Fibroblast of mammary gland (primary cell): ENCODE measurements around the gene CEP55.
"Not testable (repeated sequence)": the region's sequence is repeated elsewhere in the genome, so short reads cannot be mapped to it uniquely, and the experiment has no call there.

Experiments
- DNase-seq: peaks from one replicate; pipeline ENCODE4 v3.0.0-alpha.2; 2010; ENCODE audit warnings: low read depth
- H3K4me3 ChIP-seq: 2 replicates; pipeline ENCODE4 v1.5.1; 2011; ENCODE audit warnings: low read depth, mild to moderate bottlenecking, low read length, moderate library complexity; ENCODE audit not compliant: control insufficient read depth
- TF ChIP-seq, protein P1 (sequence below): conservative IDR thresholded peaks from 2 replicates; pipeline ENCODE4 v1.5.1; 2011; ENCODE audit warnings: low read depth, low read length, inconsistent platforms; ENCODE audit not compliant: control insufficient read depth, insufficient read depth

CEP55 gene

DNA sequence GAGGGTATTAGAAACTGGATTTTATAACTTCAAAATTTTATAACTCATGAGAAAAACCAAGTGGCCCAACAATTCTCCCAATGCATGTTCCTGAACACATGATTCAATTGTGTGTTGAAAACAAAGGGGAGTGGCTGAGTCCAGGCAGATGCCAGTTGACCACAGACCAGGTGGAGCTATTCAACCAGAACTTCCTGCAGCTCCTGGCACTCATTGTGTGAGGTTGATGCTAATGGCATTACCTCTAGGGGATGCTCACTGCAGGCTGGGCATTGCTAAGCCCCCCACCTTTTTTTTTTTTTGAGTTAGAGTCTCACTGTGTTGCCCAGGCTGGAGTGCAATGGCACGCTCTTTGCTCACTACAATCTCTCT is 34.6 kb upstream of the CEP55 start:
- TF ChIP-seq, protein P1, sequence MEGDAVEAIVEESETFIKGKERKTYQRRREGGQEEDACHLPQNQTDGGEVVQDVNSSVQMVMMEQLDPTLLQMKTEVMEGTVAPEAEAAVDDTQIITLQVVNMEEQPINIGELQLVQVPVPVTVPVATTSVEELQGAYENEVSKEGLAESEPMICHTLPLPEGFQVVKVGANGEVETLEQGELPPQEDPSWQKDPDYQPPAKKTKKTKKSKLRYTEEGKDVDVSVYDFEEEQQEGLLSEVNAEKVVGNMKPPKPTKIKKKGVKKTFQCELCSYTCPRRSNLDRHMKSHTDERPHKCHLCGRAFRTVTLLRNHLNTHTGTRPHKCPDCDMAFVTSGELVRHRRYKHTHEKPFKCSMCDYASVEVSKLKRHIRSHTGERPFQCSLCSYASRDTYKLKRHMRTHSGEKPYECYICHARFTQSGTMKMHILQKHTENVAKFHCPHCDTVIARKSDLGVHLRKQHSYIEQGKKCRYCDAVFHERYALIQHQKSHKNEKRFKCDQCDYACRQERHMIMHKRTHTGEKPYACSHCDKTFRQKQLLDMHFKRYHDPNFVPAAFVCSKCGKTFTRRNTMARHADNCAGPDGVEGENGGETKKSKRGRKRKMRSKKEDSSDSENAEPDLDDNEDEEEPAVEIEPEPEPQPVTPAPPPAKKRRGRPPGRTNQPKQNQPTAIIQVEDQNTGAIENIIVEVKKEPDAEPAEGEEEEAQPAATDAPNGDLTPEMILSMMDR, result no peak
- H3K4me3 ChIP-seq, result no peak overlapping the region
- DNase-seq, result peak; percentile 77

DNA sequence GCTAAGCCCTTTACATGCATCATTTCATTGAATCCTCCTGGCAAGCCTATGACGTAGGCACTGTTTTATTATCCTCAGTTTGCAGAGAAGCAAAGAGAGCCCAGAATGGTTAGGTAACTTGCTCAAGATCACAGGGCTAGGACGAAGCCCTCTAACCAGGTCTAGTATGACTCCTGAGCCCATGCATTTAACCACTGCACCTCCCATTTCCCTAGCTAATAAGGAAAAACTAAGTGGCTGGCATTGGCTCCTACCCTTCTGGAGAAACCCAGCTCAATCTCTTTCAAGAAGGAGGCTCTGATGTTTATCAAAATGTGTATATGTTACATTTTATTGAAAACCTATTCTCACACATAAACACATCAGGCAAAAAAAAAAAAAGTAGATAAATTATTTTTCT is 34.0 kb upstream of the CEP55 start:
- TF ChIP-seq, protein P1, result no peak
- no peak for DNase-seq
- no peak overlapping the region for H3K4me3 ChIP-seq

DNA sequence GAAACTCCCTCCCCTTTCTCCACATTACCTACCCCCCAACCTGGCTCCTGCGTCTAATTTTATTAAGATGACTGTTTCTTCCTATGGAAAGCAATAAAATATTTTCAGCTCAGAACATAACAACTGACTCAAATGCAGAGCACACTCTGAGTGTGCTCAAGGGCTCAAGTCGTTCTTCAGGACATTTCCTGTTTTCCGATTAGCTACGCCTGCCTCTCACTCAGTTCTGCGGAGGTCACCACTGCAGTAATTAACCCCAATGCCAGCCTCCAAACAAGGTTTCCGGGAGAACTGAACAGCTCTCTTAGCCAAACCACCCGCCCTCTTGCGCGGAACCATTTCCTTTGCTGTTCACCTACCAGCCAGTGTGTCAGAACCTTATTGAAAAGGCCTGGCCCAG is 33.5 kb upstream of the CEP55 start:
- H3K4me3 ChIP-seq, result no peak overlapping the region
- peak; percentile 87 for DNase-seq

DNA sequence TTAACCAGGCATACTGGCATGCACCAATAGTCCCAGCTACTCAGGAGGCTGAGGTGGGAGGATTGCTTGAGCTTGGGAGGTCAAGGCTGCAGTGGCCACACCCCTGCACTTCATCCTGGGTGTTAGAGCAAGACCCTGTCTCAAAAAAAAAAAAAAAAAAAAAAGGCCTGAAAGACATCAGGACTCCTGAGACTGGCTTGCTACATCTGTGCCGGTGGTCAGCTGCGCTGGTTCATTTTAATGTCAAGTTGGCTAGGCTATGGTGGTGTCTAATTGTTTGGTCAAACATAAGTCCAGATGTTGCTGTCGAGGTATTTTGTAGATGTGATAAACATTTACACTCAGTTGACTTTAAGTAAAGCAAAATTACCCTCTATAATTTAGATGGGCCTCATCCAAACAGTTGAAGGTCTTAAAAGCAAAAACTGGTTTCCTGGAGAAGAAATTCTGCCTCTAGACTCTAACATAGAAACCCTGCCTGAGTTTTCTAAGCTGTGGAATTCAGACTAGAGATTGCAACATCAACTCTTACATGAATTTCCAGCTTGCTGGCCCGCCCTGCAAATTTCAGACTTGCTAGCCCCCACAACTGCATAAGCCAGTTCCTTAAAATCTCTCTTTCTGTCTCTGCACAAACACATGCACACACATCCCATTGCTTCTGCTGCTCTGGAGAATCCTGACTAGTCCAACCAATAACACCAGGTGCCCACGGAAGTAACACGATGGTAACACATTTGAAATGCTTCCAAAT is 32.5 kb upstream of the CEP55 start:
- TF ChIP-seq, protein P1, result no peak
- no peak overlapping the region for H3K4me3 ChIP-seq
- peak; percentile 81 for DNase-seq

More for the DNA sequence above, 33.5 kb upstream of the CEP55 start:
- TF ChIP-seq, protein P1, result no peak

DNA sequence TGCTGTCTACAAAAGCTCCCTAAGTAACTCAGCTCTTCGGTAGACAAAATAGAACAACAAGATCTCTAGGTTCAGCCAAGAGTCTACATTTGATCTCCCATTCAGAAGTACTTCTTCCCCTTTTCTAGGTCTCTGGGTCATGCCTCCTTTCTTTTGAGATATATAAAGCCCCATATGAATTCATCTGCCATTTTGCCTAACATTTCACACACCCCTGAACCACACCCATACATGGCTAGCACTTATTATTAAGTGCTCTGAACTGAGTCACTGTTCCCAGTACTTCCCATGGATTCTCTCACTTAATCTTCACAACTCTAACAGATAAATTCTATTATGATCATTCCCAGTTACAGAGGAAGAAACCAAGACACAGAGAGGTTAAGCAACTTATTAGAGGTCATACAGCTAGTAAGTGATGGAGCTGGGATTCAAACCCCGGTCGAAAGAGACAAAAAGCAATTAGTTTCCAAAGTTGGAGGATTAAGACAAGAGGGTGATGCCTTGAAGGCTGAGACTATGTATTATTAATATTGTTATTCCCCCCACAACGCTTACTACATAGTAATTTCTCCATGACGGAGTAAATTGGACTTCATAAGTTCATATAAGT is 31.5 kb upstream of the CEP55 start:
- TF ChIP-seq, protein P1, result no peak
- DNase-seq, result peak; percentile 84
- no peak overlapping the region for H3K4me3 ChIP-seq

DNA sequence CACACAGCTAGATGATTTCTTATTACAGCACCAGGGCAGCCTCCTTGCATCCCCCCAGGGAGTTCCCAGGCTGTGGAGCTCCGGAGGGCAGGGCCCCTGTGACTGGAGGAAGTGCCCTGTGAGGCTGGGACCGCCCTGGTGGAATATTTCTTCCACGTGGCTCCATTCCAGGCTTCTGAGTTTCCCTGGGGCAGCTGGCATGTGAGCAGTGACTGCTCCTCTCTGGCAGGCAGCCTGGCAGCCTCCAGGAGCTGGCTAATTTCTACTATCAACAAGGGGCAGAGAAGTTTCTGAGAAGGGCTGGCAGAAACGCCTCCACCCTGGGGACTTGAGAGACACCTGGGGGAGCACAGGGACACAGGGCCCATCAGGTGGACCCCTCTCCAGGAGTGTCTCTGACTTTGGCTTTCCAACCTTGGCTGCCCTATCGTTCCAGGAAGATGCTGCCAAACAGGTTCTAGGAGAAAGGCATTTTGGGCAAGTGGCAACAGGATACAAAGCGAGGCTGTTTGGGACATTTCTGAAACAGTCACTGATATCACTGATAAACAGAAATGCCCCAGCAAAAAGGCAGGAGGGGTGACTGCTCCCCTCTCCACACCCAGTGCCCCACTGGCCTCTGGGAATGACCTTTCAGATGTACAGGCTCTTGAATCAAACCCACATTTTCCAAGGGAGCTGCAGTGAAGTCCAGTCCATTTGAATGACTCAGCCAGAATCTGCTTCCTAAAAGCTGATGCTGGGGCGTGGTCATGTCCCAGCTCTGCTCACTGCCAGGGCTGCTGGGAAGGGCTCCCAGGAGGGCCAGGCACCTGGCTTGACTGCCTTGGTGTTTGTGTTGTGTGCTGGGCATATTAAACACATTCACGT is 30.4 kb upstream of the CEP55 start:
- peak; percentile 97 for DNase-seq
- TF ChIP-seq, protein P1, result no peak
- H3K4me3 ChIP-seq, result no peak overlapping the region

DNA sequence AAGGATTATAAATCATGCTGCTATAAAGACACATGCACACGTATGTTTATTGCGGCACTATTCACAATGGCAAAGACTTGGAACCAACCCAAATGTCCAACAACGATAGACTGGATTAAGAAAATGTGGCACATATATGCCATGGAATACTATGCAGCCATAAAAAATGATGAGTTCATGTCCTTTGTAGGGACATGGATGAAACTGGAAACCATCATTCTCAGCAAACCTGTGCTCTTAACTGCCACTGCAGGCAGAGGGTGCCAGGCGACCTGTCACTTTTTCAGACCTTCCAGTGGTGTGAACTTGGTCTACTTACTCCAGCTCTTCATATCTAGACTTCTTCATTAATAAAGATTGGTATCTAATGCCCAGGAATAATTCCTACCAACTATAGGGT is 28.8 kb upstream of the CEP55 start:
- not testable (repeated sequence) for DNase-seq, H3K4me3 ChIP-seq
